Measurements from ENCODE around the gene PIAS4.

Gene PIAS4

DNA sequence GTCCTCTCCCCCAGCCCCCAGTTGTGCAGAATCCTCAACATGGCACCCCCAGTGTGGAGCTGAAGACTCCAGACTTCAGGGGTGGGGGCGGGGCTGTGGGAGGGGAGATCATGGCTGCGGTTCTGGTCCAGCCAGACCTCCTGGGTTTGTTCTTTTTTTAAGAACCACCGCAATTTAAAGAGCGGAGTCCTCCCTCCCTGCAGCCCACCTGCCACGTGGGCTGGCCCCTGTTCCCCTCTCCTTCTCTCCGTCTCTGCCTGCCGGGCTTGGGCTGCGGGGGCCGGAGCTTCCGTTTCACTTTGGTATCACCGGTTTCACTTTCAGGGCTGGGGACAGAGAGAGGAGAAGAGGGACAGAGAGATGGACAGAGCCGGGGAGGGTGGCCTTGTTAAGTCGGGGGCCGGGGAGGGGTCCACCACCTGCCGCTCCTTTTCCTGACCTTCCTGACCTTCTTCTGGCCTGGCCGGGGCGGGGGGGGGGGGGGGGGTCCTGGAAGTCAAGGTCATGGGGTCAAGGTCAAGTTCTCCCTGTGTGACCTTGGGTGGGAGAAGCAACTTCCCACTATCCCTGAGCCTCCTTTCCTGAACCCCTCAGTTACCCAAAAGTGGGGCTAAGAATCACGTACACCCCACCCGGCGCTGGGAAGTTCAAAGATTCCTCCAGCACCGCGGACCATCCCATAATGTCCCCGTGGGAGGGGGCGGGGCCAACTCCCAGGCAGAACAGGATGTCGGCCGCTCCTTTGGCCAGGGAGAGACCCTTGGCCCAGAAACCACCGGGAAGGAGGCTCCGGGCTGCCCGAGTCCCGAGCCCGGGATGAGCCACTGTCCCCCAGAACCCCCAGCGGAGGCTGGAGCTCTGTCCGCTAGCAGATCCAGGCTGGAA is 70.5 kb downstream of the PIAS4 start:
- intact Hi-C loops (cut with DNase I), result no loop called here
- peak in 13 of 42 donors; percentile 22 to 66 (median 44) for DNase-seq

DNA sequence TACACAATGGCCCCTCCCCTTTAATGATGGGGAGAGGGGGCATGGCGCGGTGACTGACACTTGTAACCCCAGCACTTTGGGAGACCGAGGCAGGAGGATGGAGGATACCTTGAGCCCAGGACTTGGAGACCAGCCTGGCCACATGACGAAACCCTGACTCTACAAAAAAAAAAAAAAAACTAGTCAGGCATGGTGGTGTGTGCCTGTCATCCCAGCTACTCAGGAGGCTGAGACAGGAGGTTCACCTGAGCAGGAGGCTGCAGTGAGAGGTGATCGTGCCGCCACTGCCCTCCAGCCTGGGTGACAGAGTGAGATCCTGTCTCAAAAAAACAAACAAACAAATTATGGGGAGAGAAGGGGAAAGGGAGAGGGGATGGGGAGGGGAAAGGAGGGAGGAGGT is 72.9 kb downstream of the PIAS4 start:
- intact Hi-C loops (cut with DNase I), result no loop called here
- no peak for DNase-seq

DNA sequence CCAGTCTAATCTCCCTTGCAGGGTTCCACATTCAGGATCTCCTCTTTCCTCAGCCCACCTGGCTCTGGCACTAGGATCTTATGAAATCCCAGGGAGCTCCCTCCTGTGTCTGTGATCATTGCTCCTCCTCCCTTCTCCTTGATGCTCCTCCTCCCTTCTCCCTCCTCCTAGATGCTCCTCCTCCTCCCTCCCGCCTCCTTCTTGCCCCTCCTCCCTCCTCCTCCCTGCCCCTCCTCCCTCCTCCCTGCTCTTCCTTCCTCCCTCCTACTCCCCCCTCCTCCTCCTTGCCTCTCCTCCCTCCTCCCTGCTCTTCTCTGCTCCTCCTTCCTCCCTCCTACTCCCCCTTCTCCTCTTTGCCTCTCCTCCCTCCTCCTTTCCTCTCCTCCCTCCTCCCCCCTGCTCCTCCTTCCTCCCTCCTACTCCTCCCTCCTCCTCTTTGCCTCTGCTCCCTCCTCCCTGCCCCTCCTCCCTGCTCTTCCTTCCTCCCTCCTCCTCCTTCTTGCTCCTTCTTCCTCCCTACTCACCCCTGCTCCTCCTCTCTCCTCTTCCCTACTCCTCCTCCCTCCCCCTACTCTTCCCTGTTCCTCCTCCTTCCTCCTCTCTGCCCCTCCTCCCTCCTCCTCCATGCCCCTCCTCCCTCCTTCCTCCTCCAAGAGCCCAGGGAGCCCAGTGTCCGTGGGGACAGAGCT is 74.0 kb downstream of the PIAS4 start:
- intact Hi-C loops (cut with DNase I), result no loop called here
- DNase-seq, result no peak

DNA sequence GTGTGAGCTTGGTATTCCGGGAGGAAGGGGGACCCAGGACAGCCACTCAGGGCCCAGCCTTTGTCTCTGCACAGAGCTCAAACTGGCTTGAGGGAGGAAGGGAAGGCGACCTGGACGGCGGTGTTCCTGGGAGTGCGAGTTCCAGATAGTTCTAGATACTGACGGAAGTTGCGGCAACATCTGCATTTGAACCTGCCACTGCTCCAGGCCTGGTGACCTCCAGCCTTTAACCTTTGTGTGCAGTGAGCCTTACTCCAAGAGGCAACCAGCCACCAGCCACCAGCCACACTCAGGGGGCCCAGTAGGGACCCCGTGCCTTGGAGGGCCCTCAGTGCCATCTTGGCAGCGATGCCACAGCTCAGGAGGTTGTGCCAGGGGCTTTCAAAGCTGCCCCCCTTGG is 74.6 kb downstream of the PIAS4 start:
- DNase-seq, result no peak
- intact Hi-C loops (cut with DNase I), result no loop called here

DNA sequence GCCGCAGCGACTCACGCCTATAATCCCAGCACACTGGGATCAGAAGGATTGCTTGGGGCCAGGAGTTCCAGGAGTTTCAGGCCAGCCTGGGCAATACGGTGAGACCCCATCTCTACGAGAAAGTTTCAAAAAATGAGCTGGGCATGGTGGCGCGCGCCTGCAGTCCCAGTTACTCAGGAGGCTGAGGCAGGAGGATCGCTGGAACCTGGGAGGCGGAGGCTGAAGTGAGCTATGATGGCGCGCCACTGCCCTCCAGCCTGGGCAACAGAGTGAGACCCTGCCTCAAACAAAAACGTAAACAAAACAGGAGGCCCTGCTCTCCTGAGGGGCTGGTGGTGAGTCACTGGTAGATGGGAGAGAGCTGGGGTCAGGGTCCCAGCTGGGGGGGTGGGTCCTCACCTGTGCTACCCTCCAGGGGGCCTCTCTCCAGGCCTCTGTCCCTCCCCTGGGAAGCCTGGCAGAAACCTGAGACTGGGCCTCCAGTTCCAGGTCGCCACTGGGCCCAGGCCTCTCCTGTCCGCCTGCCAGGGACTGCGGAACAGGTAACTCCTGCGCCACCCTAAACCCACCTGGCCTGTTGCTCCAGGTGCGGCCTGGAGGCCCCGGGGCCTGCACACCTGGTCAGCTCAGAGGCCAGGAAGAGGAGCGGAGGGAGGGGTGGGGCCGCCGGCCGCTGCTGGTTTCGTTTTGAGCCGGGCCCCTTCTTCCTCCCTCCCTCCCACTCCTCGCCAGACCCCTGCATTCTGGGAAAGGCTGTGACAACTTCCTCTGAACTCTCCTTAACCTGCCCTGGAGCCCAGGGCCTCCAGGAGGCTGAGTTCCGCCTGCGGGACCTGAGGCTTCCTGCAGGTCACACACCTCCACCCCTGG is 76.4 kb downstream of the PIAS4 start:
- no peak for DNase-seq

DNA sequence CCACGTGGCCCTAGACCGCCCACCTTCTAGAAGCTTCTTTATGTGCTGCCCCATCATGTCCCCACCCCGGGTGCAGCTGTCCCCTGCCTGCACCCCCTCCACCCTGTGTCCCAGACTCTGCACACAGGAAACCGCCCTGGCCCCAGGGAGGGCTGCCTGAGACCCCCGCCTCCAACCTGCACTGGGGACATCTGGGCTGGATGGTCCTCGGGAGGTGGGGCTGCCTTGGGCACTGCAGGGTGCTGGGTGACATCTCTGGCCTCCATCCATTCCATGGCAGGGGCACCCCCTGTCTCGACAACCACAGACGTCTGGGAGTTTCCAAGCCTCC is 77.0 kb downstream of the PIAS4 start:
- DNase-seq, result no peak
- intact Hi-C loops (cut with DNase I), result no loop called here

More for the DNA sequence above, 76.4 kb downstream of the PIAS4 start:
- intact Hi-C loops (cut with DNase I), result no loop called here

DNA sequence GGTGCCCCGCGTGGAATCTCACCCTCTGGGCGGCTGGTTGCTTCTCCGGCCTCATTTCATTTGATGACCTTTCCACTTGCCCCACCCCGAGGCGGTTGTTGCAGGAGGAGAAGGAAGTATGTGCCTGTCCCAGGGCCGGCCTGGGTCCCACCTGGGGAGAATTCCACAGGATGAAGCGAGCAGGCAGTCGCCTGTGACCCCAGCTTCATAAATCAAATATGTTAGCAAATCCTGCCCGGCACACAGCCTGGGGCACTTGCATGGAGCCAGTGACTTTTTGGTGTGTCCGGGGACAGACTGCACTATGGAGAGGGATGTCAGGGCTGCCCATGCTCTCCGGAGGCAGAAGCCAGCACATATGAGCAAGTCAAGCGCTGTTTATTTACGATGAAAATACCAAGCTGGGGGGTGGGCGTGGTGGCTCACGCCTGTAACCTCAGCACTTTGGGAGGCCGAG is 78.9 kb downstream of the PIAS4 start:
- intact Hi-C loops (cut with DNase I), result no loop called here
- DNase-seq, result no peak

DNA sequence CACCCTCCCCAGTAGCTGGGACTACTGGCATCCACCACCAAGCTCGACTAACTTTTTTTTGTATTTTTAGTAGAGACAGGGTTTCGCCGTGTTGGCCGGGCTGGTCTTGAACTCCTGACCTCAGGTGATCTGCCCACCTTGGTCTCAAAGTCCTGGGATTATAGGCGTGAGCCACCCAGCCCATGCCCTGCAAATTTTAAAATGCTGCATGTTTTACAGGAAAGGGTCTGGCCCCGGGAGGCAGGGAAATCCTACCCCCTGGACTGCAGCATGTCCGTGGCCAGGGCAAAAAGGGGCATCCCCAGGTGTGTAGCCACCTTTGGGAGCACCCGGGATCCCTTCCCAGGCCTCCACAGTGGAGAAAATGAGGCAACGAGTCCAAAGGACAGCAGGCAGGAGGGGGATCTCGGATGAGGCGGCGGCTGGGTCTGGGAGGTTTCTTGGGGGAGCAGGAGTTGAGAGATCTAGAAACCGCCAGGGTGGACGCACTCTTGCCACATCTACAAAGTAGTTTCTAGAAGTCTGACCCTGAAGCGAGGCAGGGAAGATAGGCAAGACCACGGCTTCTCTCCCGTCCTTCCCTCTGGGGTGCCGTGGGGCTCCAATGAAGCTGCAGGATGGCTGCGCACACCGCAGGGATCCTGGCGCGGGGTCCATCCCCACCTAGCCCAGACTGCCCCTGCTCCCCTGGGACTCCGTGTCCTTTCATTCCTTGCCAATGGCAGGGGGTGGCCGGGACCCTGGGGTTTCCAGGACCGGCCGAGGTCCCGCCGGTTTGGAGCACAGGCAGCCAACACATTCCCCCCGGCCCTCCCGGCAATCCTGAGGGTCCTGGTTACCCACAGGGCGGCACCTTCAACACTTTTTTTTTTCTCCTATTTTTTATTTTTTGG is 80.5 kb downstream of the PIAS4 start:
- DNase-seq, result no peak
- intact Hi-C loops (cut with DNase I), result no loop called here

DNA sequence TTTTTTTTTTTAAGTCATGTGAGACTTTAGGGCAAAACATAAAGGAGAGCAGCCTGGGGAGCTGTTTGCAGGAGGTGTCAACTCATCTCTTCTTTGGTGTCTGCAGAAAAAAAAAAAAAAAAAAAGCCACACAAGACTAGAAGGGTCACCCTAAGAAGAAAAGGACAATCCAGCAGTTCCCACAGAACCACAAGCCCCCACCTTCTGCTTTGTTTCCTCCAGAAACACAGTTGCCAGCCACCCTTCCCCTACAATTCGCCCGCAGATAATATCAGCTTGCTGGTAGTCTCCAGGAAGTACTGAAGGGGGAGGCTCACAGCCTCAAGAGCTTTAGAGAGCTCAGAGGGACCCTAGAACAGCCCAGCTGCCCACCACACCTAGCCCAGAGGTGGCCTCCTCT is 81.4 kb downstream of the PIAS4 start:
- DNase-seq, result no peak
- intact Hi-C loops (cut with DNase I), result no loop called here

Measured in head of caudate nucleus (tissue), 42 donors.